ENCODE results near the gene ZSWIM5. TPM values are rescaled to one million over a fixed set of nuclear protein-coding genes. Genes with fewer than 3 reads are reported as not detected.
A peak's percentile ranks its signal among the peaks of the same experiment; 100 is the strongest.

ZSWIM5 gene
- total RNA-seq, 6 donors from 2014 or later, result 2.0 to 6.3 (median 3.2) TPM

DNA sequence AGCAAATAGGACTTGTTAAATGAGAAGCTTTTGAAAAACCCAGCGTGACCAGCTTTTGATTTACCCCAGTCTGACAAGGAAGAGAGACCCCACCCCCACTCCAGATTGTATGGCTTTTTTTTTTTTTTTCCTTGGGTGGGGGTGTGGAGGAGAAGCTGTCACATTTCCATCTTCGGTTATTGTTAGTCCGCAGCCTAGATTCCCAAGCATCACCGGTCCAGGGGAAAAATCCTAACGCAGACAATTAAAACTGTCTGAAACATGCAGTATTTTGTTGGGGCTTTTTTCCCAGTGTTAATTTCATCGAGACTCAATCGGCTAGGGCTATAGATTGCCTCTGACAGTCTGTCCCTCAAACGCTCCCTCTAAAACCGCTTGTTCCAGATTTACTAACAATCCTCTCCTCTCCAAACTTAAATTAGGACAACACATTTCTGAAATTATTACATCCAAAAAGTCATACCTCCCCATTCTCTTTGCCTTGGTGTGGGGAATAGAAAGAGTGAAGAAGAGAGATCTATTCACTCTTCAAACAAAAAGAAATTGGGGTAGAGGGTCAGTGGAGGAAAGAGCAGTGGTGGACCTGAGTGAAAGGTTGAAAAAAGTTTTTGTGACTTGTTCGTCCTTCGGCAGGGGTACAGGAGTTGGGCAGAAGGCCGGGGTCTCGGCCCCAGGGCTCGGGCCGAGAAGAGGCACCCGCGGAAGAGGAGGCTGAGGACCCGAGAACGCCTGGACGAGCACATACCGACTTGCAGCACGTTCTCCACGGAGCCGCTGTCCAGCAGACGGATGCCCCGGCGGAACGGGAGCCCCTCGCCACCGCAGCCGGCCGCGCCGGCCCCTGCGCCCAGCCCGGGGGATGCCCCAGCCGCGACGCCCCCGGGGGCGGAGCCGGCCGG, 1.1 kb downstream of the ZSWIM5 start:
- H3K36me3 ChIP-seq, result no peaks in the 10 kb centered on the region
- H3K27me3 ChIP-seq, result no peaks in the 10 kb centered on the region
- TF ChIP-seq EP300 (IDR thresholded peaks at IDR 0.05) (no peak), POLR2AphosphoS5 (IDR thresholded peaks at IDR 0.05) (no peak), POLR2A (IDR thresholded peaks at IDR 0.05) (no peak)
- TF ChIP-seq, protein P1, sequence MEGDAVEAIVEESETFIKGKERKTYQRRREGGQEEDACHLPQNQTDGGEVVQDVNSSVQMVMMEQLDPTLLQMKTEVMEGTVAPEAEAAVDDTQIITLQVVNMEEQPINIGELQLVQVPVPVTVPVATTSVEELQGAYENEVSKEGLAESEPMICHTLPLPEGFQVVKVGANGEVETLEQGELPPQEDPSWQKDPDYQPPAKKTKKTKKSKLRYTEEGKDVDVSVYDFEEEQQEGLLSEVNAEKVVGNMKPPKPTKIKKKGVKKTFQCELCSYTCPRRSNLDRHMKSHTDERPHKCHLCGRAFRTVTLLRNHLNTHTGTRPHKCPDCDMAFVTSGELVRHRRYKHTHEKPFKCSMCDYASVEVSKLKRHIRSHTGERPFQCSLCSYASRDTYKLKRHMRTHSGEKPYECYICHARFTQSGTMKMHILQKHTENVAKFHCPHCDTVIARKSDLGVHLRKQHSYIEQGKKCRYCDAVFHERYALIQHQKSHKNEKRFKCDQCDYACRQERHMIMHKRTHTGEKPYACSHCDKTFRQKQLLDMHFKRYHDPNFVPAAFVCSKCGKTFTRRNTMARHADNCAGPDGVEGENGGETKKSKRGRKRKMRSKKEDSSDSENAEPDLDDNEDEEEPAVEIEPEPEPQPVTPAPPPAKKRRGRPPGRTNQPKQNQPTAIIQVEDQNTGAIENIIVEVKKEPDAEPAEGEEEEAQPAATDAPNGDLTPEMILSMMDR (IDR thresholded peaks at IDR 0.05), result no peak
- WGBS, 2 donors, result 4% methylated on average over 29 to 32 of the region's 43 CpGs
- peak; percentile 53 to 87 for DNase-seq
- peaks cover 9 to 21% (median 12%) of the 10 kb centered on the region in 4 donors for H3K4me1 ChIP-seq
- peak overlapping the region; percentile 34 to 92 (median 80) for H3K4me3 ChIP-seq
- peak in 1 of 2 donors; percentile 43 for ATAC-seq (ENCODE audit: low FRiP score in 2 of 2)
- peak overlapping the region in 2 of 4 donors; percentile 14 to 91 for H3K27ac ChIP-seq
- no peaks in the 10 kb centered on the region for H3K9me3 ChIP-seq

DNA sequence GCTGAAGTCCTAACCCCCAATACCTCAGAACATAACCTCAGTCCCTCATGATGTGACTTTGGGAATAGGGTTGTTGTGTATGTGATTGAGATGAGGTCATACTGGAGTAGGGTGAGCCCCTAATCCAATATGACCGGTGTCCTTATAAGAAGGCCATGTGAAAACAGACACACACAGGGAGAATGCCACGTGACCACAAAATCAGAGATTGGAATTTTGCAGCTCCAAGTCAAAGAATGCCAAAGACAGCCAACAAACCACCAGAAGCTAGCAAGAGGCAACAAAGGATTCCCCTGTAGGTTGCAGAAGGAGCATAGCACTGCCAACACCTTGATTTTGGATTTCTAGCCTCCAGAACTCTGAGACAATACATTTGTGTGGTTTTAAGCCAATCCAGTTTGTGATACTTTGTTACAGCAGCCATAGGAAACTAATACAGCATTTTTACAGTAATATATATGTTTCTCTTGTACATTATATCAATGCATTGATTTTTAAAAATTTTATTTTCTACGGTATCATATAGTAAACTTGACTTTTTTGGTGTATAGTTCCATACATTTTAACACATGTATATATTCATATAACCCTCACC, 5.4 kb downstream of the ZSWIM5 start:
- H3K36me3 ChIP-seq, result no peaks in the 10 kb centered on the region
- no peaks in the 10 kb centered on the region for H3K27me3 ChIP-seq
- no peak overlapping the region for H3K4me3 ChIP-seq
- DNase-seq, result no peak
- peaks cover 2 to 8% (median 4%) of the 10 kb centered on the region in 4 donors for H3K4me1 ChIP-seq
- no peak overlapping the region for H3K27ac ChIP-seq
- H3K9me3 ChIP-seq, result no peaks in the 10 kb centered on the region
- ATAC-seq (ENCODE audit: low FRiP score in 2 of 2), result no peak
- 89 to 93% methylated on average over 3 of the region's 3 CpGs for WGBS, 2 donors
- TF ChIP-seq EP300 (IDR thresholded peaks at IDR 0.05) (no peak), POLR2A (IDR thresholded peaks at IDR 0.05) (no peak), POLR2AphosphoS5 (IDR thresholded peaks at IDR 0.05) (no peak)
- TF ChIP-seq, protein P1 (IDR thresholded peaks at IDR 0.05), result no peak

DNA sequence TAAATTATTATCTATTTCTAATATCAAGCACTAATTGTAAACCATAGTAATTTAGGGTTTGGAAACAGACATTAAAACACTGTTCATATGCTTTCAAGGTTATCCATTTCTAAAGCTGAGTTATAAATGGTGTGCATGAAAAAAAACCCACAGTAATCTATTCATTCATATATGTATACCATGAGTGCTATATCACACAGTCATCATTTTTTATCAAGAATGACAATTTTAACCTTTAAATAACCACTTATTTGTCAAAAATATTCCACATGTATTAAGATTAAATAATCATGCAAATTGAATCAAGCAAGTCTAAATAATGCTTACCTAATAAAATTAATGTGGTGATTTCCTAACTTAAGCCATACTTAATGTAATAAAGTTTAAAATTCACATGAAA, 6.0 kb downstream of the ZSWIM5 start:
- ATAC-seq (ENCODE audit: low FRiP score in 2 of 2), result no peak

DNA sequence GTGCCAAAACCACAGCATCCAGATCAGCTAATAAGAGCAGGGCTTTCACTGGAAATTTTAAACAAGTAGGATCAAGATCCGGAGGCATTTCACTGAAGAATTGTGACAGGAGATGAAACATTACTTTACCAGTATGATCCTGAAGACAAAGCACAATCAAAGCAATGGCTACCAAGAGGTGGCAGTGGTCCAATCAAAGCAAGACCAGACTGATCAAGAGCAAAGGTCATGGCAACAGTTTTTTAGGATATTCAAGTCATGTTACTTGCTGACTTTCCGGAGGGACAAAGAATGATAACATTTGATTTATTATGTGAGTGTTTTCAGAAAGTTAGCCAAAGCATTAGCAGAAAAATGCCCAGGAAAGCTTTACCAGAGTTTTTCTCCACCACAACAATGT, 8.2 kb downstream of the ZSWIM5 start:
- Histone ChIP-seq H3K36me3 (no peaks in the 10 kb centered on the region), H3K4me3 (no peak overlapping the region), H3K27me3 (no peaks in the 10 kb centered on the region), H3K9me3 (no peaks in the 10 kb centered on the region), H3K4me1 (no peaks in the 10 kb centered on the region), H3K27ac (no peak overlapping the region)
- ATAC-seq (ENCODE audit: low FRiP score in 2 of 2) (no peak), DNase-seq (no peak)
- 64 to 72% methylated on average over 2 of the region's 2 CpGs for WGBS, 2 donors
- TF ChIP-seq POLR2AphosphoS5 (IDR thresholded peaks at IDR 0.05), result no peak
- no peak for TF ChIP-seq EP300 (IDR thresholded peaks at IDR 0.05)
- TF ChIP-seq, protein P1 (IDR thresholded peaks at IDR 0.05), result no peak
- TF ChIP-seq POLR2A (IDR thresholded peaks at IDR 0.05), result no peak

More for the DNA sequence above, 6.0 kb downstream of the ZSWIM5 start:
- Histone ChIP-seq H3K4me1 (peaks cover 2 to 6% (median 4%) of the 10 kb centered on the region in 4 donors), H3K4me3 (no peak overlapping the region), H3K27me3 (no peaks in the 10 kb centered on the region), H3K27ac (no peak overlapping the region), H3K9me3 (no peaks in the 10 kb centered on the region), H3K36me3 (no peaks in the 10 kb centered on the region)
- no peak for DNase-seq
- TF ChIP-seq POLR2AphosphoS5 (IDR thresholded peaks at IDR 0.05) (no peak), EP300 (IDR thresholded peaks at IDR 0.05) (no peak), POLR2A (IDR thresholded peaks at IDR 0.05) (no peak)
- TF ChIP-seq, protein P1 (IDR thresholded peaks at IDR 0.05), result no peak

Measured in upper lobe of left lung (tissue), 6 donors.